Breast epithelium (tissue), 4 donors: ENCODE data around the gene CNDP1. TPM values are rescaled to one million over a fixed set of nuclear protein-coding genes. Genes with fewer than 3 reads are reported as not detected.
A peak's percentile ranks its signal among the peaks of the same experiment; 100 is the strongest.

Experiments
- DNase-seq, 2 donors: peaks; one replicate each; pipeline ENCODE4 v3.0.0-alpha.2; 2019; ENCODE audit warnings: low spot score in 2 of 2
- H3K27ac ChIP-seq, 2 donors: fragments of 200-600 bp; sonication (generic) in 1 of 2; one replicate each; pipeline ENCODE4 v1.5.1; 2016 to 2019; ENCODE audit warnings: mild to moderate bottlenecking in 1 of 2
- H3K27me3 ChIP-seq, 2 donors: fragments of 200-600 bp; sonication (generic) in 1 of 2; one replicate each; pipeline versions ENCODE4 v1.5.1 to v1.6.0; 2017 to 2019; ENCODE audit warnings: control low read depth in 1 of 2, mild to moderate bottlenecking in 1 of 2
- H3K36me3 ChIP-seq: fragments of 200-600 bp; one replicate; pipeline ENCODE4 v1.5.1; 2019
- H3K4me1 ChIP-seq, 2 donors: fragments of 200-600 bp; sonication (generic); one replicate each; pipeline ENCODE4 v1.5.1; 2016 to 2019; ENCODE audit warnings: control low read depth in 1 of 2
- H3K4me3 ChIP-seq, 3 donors: fragments of 200-600 bp; sonication (generic); 1 replicate in 2 of 3; 2 replicates in 1 of 3; pipeline ENCODE4 v1.5.1; 2016 to 2019; ENCODE audit warnings: mild to moderate bottlenecking in 3 of 3, moderate library complexity in 2 of 3
- H3K9me3 ChIP-seq, 2 donors: fragments of 200-600 bp; sonication (generic) in 1 of 2; one replicate each; pipeline ENCODE4 v1.5.1; 2016 to 2019; ENCODE audit warnings: control low read depth in 1 of 2
- CTCF ChIP-seq, 3 donors: fragments of 450-650 bp; IDR thresholded peaks; one replicate each; pipeline ENCODE4 v1.5.1; 2016 to 2017; ENCODE audit warnings: antibody characterized with exemption in 3 of 3, mild to moderate bottlenecking in 3 of 3, moderate library complexity in 3 of 3
- POLR2A ChIP-seq: fragments of 450-650 bp; IDR thresholded peaks from one replicate; pipeline ENCODE4 v1.6.1; 2016; ENCODE audit warnings: antibody characterized with exemption, mild to moderate bottlenecking, moderate library complexity
- POLR2AphosphoS5 ChIP-seq, 3 donors: sonication (generic); formaldehyde crosslinking; IDR thresholded peaks; one replicate each; pipeline ENCODE4 v1.6.1; 2017; ENCODE audit warnings: antibody characterized with exemption in 3 of 3
- intact Hi-C: fragments of 100-400 bp; cut with DNase I; formaldehyde crosslinking; loops from one replicate; pipeline ENCODE4 v1.15.1; 2023; ENCODE audit warnings: low total_unique reads
- total RNA-seq, 3 donors: library from RNA; depleted of rRNA; stranded (reverse); fragments of >200 nt; gene quantifications; one replicate each; pipeline ENCODE4 v1.1.0, GENCODE V29; 2016

The CNDP1 gene
- total RNA-seq, 3 donors from 2014 or later, result 0.33 TPM; not detected in 2

- H3K4me3 ChIP-seq, result peak overlapping the region; percentile 78 to 92 (median 89)
- TF ChIP-seq POLR2AphosphoS5 (IDR thresholded peaks at IDR 0.05) (no peak), POLR2A (no peak), CTCF (IDR thresholded peaks at IDR 0.05) (peak in 1 of 3 donors; percentile 28)
- no peaks in the 10 kb centered on the region for H3K4me1 ChIP-seq
- no peaks in the 10 kb centered on the region for H3K9me3 ChIP-seq
- peak overlapping the region; percentile 97 to 98 for H3K27ac ChIP-seq
- no peaks in the 10 kb centered on the region for H3K36me3 ChIP-seq
- intact Hi-C loops, result no loop called here
- H3K27me3 ChIP-seq, result no peaks in the 10 kb centered on the region
- peak; percentile 54 to 64 for DNase-seq
Measured at GRCh38 chr18:74496508-74497323, 37.6 kb upstream of the CNDP1 start.

GRCh38 chr18:74497324-74497676, 37.0 kb upstream of the CNDP1 start:
- Histone ChIP-seq H3K9me3 (no peaks in the 10 kb centered on the region), H3K4me1 (no peaks in the 10 kb centered on the region), H3K27ac (peak overlapping the region; percentile 97 to 98), H3K36me3 (no peaks in the 10 kb centered on the region), H3K4me3 (peak overlapping the region; percentile 78 to 92 (median 89)), H3K27me3 (no peaks in the 10 kb centered on the region)
- DNase-seq, result no peak
- no peak for TF ChIP-seq CTCF (IDR thresholded peaks at IDR 0.05)
- no peak for TF ChIP-seq POLR2AphosphoS5 (IDR thresholded peaks at IDR 0.05)
- no peak for TF ChIP-seq POLR2A
- intact Hi-C loops, result no loop called here

GRCh38 chr18:74497778-74498177, 36.5 kb upstream of the CNDP1 start:
- no peaks in the 10 kb centered on the region for H3K9me3 ChIP-seq
- H3K27ac ChIP-seq, result no peak overlapping the region
- no peaks in the 10 kb centered on the region for H3K36me3 ChIP-seq
- DNase-seq, result no peak
- H3K27me3 ChIP-seq, result no peaks in the 10 kb centered on the region
- intact Hi-C loops, result no loop called here
- peak overlapping the region in 1 of 3 donors; percentile 89 for H3K4me3 ChIP-seq
- H3K4me1 ChIP-seq, result no peaks in the 10 kb centered on the region
- no peak for TF ChIP-seq POLR2AphosphoS5 (IDR thresholded peaks at IDR 0.05)
- no peak for TF ChIP-seq CTCF (IDR thresholded peaks at IDR 0.05)
- no peak for TF ChIP-seq POLR2A

GRCh38 chr18:74498712-74499627, 35.3 kb upstream of the CNDP1 start:
- no peaks in the 10 kb centered on the region for H3K36me3 ChIP-seq
- no peak for TF ChIP-seq POLR2AphosphoS5 (IDR thresholded peaks at IDR 0.05)
- TF ChIP-seq POLR2A, result no peak
- no peak for TF ChIP-seq CTCF (IDR thresholded peaks at IDR 0.05)
- H3K27ac ChIP-seq, result peak overlapping the region; percentile 71 to 74
- no peaks in the 10 kb centered on the region for H3K9me3 ChIP-seq
- no peaks in the 10 kb centered on the region for H3K4me1 ChIP-seq
- intact Hi-C loops, result no loop called here
- peak overlapping the region; percentile 17 to 52 (median 25) for H3K4me3 ChIP-seq
- no peaks in the 10 kb centered on the region for H3K27me3 ChIP-seq
- peak in 1 of 2 donors; percentile 27 for DNase-seq
